T-cell (primary cell): ENCODE results near the gene GALNT1. TPM values are rescaled to one million over a fixed set of nuclear protein-coding genes. Genes with fewer than 3 reads are reported as not detected.

Experiments used
- ATAC-seq, 4 experiments: fragments of 200-7000 bp in 3 of 4; fragments of 150-1000 bp in 1 of 4; cut with Tn5 transposase; replicated peaks in 1 of 4; 1 replicate in 3 of 4; 2 replicates in 1 of 4; pipeline ENCODE4 v1.10.0; 2021; ENCODE audit warnings: moderate library complexity in 3 of 4, mild to moderate bottlenecking in 2 of 4, moderate number of reproducible peaks in 1 of 4
- CTCF ChIA-PET, 2 donors: fragments of 300-600 bp; sonication (Branson Sonifier 250); formaldehyde crosslinking; loops; one replicate each; lab custom pipeline; 2022; ENCODE audit warnings: antibody characterized with exemption in 2 of 2; lab: Charles Lee
- POLR2A ChIA-PET, 2 donors: fragments of 300-600 bp; sonication (Branson Sonifier 250); formaldehyde crosslinking; loops; one replicate each; lab custom pipeline; 2022; ENCODE audit warnings: antibody characterized with exemption in 2 of 2; lab: Charles Lee
- DNase-seq, 35 experiments: peaks; one replicate each; pipeline versions ENCODE4 v3.0.0 to v3.0.0-alpha.2; 2013 to 2023
- H3K27ac ChIP-seq: one replicate; pipeline ENCODE4 v1.5.1; 2013; ENCODE audit warnings: low read length
- H3K27me3 ChIP-seq, 2 experiments: replicated peaks in 1 of 2; 1 replicate in 1 of 2; 2 replicates in 1 of 2; pipeline versions ENCODE4 v1.6.1 to v1.7.0; 2013; ENCODE audit warnings: low read length in 1 of 2, mixed read lengths in 1 of 2; ENCODE audit not compliant: control insufficient read depth in 2 of 2, insufficient read depth in 2 of 2; ENCODE audit errors: extremely low read depth in 1 of 2
- H3K36me3 ChIP-seq, 2 donors: 1 replicate in 1 of 2; 2 replicates in 1 of 2; pipeline versions ENCODE4 v1.6.1 to v1.7.0; 2013; ENCODE audit warnings: low read length in 1 of 2; ENCODE audit not compliant: control insufficient read depth in 2 of 2, insufficient read depth in 1 of 2; ENCODE audit errors: extremely low read depth in 1 of 2
- H3K4me1 ChIP-seq, 2 experiments: 1 replicate in 1 of 2; 2 replicates in 1 of 2; pipeline versions ENCODE4 v1.6.1 to v1.7.0; 2013; ENCODE audit warnings: low read length in 2 of 2, mixed read lengths in 1 of 2; ENCODE audit not compliant: insufficient read depth in 2 of 2, control insufficient read depth in 1 of 2; ENCODE audit errors: extremely low read depth in 1 of 2
- H3K4me3 ChIP-seq, 2 donors: 1 replicate in 1 of 2; 2 replicates in 1 of 2; pipeline versions ENCODE4 v1.5.1 to v1.7.0; 2013; ENCODE audit warnings: mild to moderate bottlenecking in 2 of 2, low read length in 1 of 2, moderate library complexity in 1 of 2; ENCODE audit not compliant: control insufficient read depth in 1 of 2; ENCODE audit errors: extremely low read depth in 1 of 2
- H3K9me3 ChIP-seq: 2 replicates; pipeline ENCODE4 v1.7.0; 2013
- H3K27ac Mint-ChIP-seq, 2 donors: one replicate each; pipeline ENCODE4 v1.8.0; 2020 to 2021; ENCODE audit warnings: mild to moderate bottlenecking in 2 of 2, mixed read lengths in 2 of 2
- H3K27me3 Mint-ChIP-seq, 2 donors: one replicate each; pipeline ENCODE4 v1.8.0; 2021 to 2022; ENCODE audit warnings: mixed read lengths in 2 of 2
- H3K36me3 Mint-ChIP-seq: one replicate; pipeline ENCODE4 v1.8.0; 2021; ENCODE audit warnings: mixed read lengths
- H3K4me1 Mint-ChIP-seq, 3 donors: one replicate each; pipeline ENCODE4 v1.8.0; 2020 to 2022; ENCODE audit warnings: mixed read lengths in 3 of 3, mild to moderate bottlenecking in 1 of 3
- H3K4me3 Mint-ChIP-seq, 3 donors: one replicate each; pipeline ENCODE4 v1.8.0; 2020 to 2022; ENCODE audit warnings: mild to moderate bottlenecking in 3 of 3, mixed read lengths in 3 of 3, moderate library complexity in 3 of 3
- H3K9me3 Mint-ChIP-seq, 3 donors: one replicate each; pipeline ENCODE4 v1.8.0; 2020 to 2022; ENCODE audit warnings: mixed read lengths in 3 of 3
- WGBS: methylation state at CpG from one replicate; pipeline ENCODE4 v1.1.5; 2013; ENCODE audit warnings: missing lambda C conversion rate; ENCODE audit not compliant: insufficient coverage; 5-methylcytosine and 5-hydroxymethylcytosine counted together
- total RNA-seq, 35 experiments: library from RNA in 6 of 35; stranded (reverse) in 6 of 35; fragments of 120-200 nt in 1 of 35; gene quantifications; one replicate each; pipeline versions ENCODE4 v1.2.1 to v1.2.4 and lab custom pipeline; 2013 to 2026

GALNT1 gene
- total RNA-seq (10 to 100 TPM; 28.2 to 34.2 (median 30.0) TPM), total RNA-seq (lab: John Stamatoyannopoulos, UW) (45.3 to 164 (median 85.2) reads per million in 29 experiments)
- 45.7 TPM for total RNA-seq (2013)

- Mint-ChIP-seq H3K36me3 (no peaks in the 10 kb centered on the region), H3K4me1 (peaks cover 32 to 34% (median 33%) of the 10 kb centered on the region in 3 donors), H3K27ac (peak within 1 kb of the TSS; percentile 68 to 79), H3K4me3 (peak within 1 kb of the TSS; percentile 76 to 80 (median 78)), H3K9me3 (no peaks in the 10 kb centered on the region), H3K27me3 (peaks cover 3 to 5% of the 10 kb centered on the region in 2 donors)
- Histone ChIP-seq H3K4me1 (peaks cover 5 to 18% of the 10 kb centered on the region in 2 experiments), H3K36me3 (no peaks in the 10 kb centered on the region), H3K27me3 (no peaks in the 10 kb centered on the region), H3K4me3 (peak within 1 kb of the TSS; percentile 59 to 79), H3K9me3 (no peaks in the 10 kb centered on the region), H3K27ac (peak within 1 kb of the TSS; percentile 52)
- DNase-seq (peak in 1 of 35 experiments; percentile 1), ATAC-seq (peak; percentile 27 to 46 (median 34))
- ChIA-PET CTCF (interaction anchor here in 1 of 2 donors (1.0 kb wide), 1 partner anchor 86 kb away, joined by 3 read pairs; no protein-coding TSS in a partner anchor), POLR2A (interaction anchor here in 1 of 2 donors (0.6 to 0.7 kb wide), 2 partner anchors 83 to 84 kb away, joined by 3 read pairs; partner anchors contain the start of gene INO80C)
- WGBS: 0% methylated on average over 38 of the region's 74 CpGs
Observed at GRCh38 chr18:35581546-35581897, at the start of gene GALNT1. TSS of gene GALNT1 (plus strand) at chr18:35581740. CDS start at chr18:35654663, 72,923 bp downstream.

GRCh38 chr18:35533916-35534405 is 47.6 kb upstream of the GALNT1 start:
- Histone ChIP-seq H3K36me3 (no peaks in the 10 kb centered on the region), H3K9me3 (no peaks in the 10 kb centered on the region), H3K27ac (no peak overlapping the region), H3K4me1 (peaks cover 0 to 2% of the 10 kb centered on the region in 2 experiments), H3K27me3 (no peaks in the 10 kb centered on the region), H3K4me3 (no peak overlapping the region)
- H3K27ac Mint-ChIP-seq: no peak overlapping the region
- no peaks in the 10 kb centered on the region for H3K36me3 Mint-ChIP-seq
- ChIA-PET POLR2A (no interaction called here), CTCF (no interaction called here)
- H3K9me3 Mint-ChIP-seq: peaks cover 13 to 24% (median 17%) of the 10 kb centered on the region in 3 donors
- no CpG with 5 or more reads among the region's 2 CpGs for WGBS
- no peak overlapping the region for H3K4me3 Mint-ChIP-seq
- ATAC-seq: no peak
- no peak for DNase-seq
- H3K4me1 Mint-ChIP-seq: peaks cover 0 to 3% (median 0%) of the 10 kb centered on the region in 3 donors
- H3K27me3 Mint-ChIP-seq: peaks cover 15 to 28% of the 10 kb centered on the region in 2 donors

DNA sequence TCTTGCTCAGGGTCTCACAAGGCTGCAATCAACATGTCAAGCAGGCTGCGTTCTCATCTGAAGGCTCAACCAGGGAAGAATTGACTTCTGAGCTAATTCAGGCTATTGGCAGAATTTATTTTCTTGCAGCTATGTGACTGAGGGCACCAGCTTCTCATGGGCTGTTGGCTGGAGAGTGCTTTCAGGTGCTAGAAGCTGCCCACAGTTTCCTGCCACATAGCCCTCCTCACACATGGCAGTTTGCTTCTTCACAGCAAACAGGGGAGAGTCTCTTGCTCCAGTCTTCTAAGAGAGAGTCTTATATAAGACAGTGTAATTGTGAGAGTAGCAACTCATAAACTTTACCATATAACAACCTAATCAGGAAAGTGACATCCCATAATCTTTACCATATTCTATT is 46.2 kb upstream of the GALNT1 start:
- WGBS: 100% methylated on average over 1 of the region's 1 CpG
- ChIA-PET CTCF (no interaction called here), POLR2A (no interaction called here)
- H3K9me3 Mint-ChIP-seq: peaks cover 14 to 19% (median 17%) of the 10 kb centered on the region in 3 donors
- ATAC-seq (no peak), DNase-seq (no peak)
- no peaks in the 10 kb centered on the region for H3K27me3 ChIP-seq
- H3K36me3 Mint-ChIP-seq: no peaks in the 10 kb centered on the region
- no peak overlapping the region for H3K4me3 ChIP-seq
- H3K4me1 Mint-ChIP-seq: peaks cover 0 to 3% (median 0%) of the 10 kb centered on the region in 3 donors
- H3K4me1 ChIP-seq: peaks cover 0 to 2% of the 10 kb centered on the region in 2 experiments
- H3K9me3 ChIP-seq: no peaks in the 10 kb centered on the region
- H3K27ac Mint-ChIP-seq: no peak overlapping the region
- H3K27ac ChIP-seq: no peak overlapping the region
- H3K27me3 Mint-ChIP-seq: peaks cover 14 to 24% of the 10 kb centered on the region in 2 donors
- H3K36me3 ChIP-seq: no peaks in the 10 kb centered on the region
- H3K4me3 Mint-ChIP-seq: no peak overlapping the region

GRCh38 chr18:35542356-35542755 is 39.2 kb upstream of the GALNT1 start:
- Histone ChIP-seq H3K9me3 (no peaks in the 10 kb centered on the region), H3K4me1 (no peaks in the 10 kb centered on the region), H3K4me3 (no peak overlapping the region), H3K27me3 (peaks cover 0 to 2% of the 10 kb centered on the region in 2 experiments), H3K36me3 (no peaks in the 10 kb centered on the region), H3K27ac (no peak overlapping the region)
- H3K9me3 Mint-ChIP-seq: peaks cover 0 to 6% (median 2%) of the 10 kb centered on the region in 3 donors
- peaks cover 6 to 12% of the 10 kb centered on the region in 2 donors for H3K27me3 Mint-ChIP-seq
- no peak overlapping the region for H3K4me3 Mint-ChIP-seq
- ChIA-PET CTCF (no interaction called here), POLR2A (no interaction called here)
- H3K36me3 Mint-ChIP-seq: peaks cover 3% of the 10 kb centered on the region
- H3K4me1 Mint-ChIP-seq: no peaks in the 10 kb centered on the region
- H3K27ac Mint-ChIP-seq: no peak overlapping the region
- DNase-seq (no peak), ATAC-seq (no peak)

GRCh38 chr18:35547008-35547605 is 34.4 kb upstream of the GALNT1 start:
- CTCF ChIA-PET: no interaction called here
- no peak overlapping the region for H3K4me3 Mint-ChIP-seq

DNA sequence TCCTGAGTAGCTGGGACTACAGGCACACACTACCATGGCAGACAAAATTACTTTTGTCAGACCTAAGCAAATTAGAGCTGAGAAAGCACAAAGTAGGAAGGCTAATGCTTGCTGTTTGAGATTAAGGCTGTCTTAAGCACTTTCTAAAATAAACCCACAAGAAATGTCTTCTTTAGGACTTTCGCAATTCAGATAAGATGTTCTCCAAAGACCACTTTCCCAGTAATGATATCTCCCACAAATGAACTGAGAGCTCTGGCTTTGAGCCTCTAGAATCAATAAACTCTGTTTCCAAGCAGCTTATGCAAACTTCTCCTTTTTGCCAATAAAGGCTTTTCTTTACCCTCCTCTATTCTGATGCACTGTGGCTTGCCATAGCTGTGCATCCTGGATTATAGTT is 32.0 kb upstream of the GALNT1 start:
- no peaks in the 10 kb centered on the region for H3K9me3 ChIP-seq
- H3K4me3 ChIP-seq: no peak overlapping the region
- DNase-seq: no peak
- POLR2A ChIA-PET: no interaction called here
- no peaks in the 10 kb centered on the region for H3K4me1 ChIP-seq
- Mint-ChIP-seq H3K27me3 (peaks cover 11 to 14% of the 10 kb centered on the region in 2 donors), H3K4me1 (no peaks in the 10 kb centered on the region), H3K4me3 (no peak overlapping the region), H3K36me3 (peaks cover 3% of the 10 kb centered on the region), H3K27ac (no peak overlapping the region), H3K9me3 (peaks cover 0 to 6% (median 0%) of the 10 kb centered on the region in 3 donors)
- H3K36me3 ChIP-seq: no peaks in the 10 kb centered on the region
- no peak for ATAC-seq
- peaks cover 0 to 2% of the 10 kb centered on the region in 2 experiments for H3K27me3 ChIP-seq
- CTCF ChIA-PET: no interaction called here
- WGBS: no CpG with 5 or more reads among the region's 1 CpG
- no peak overlapping the region for H3K27ac ChIP-seq

More at GRCh38 chr18:35547008-35547605, 34.4 kb upstream of the GALNT1 start:
- Histone ChIP-seq H3K27ac (no peak overlapping the region), H3K4me3 (no peak overlapping the region), H3K27me3 (peaks cover 0 to 2% of the 10 kb centered on the region in 2 experiments), H3K9me3 (no peaks in the 10 kb centered on the region), H3K36me3 (no peaks in the 10 kb centered on the region), H3K4me1 (no peaks in the 10 kb centered on the region)
- no peak for ATAC-seq
- Mint-ChIP-seq H3K27me3 (peaks cover 11 to 14% of the 10 kb centered on the region in 2 donors), H3K4me1 (no peaks in the 10 kb centered on the region), H3K27ac (no peak overlapping the region), H3K36me3 (peaks cover 3% of the 10 kb centered on the region), H3K9me3 (peaks cover 0 to 6% (median 0%) of the 10 kb centered on the region in 3 donors)
- POLR2A ChIA-PET: no interaction called here
- 86% methylated on average over 1 of the region's 2 CpGs for WGBS
- no peak for DNase-seq
